Vagina (tissue), 2 donors: ENCODE results near the gene PDLIM1.

Experiments used
- CTCF ChIP-seq, 3 experiments: fragments of 450-650 bp in 2 of 3; fragments of 200-600 bp in 1 of 3; sonication (generic) in 1 of 3; IDR thresholded peaks; one replicate each; pipeline ENCODE4 v1.5.1; 2017 to 2019; ENCODE audit warnings: antibody characterized with exemption in 3 of 3, mild to moderate bottlenecking in 2 of 3, moderate library complexity in 2 of 3
- POLR2A ChIP-seq, 2 donors: fragments of 450-650 bp; IDR thresholded peaks; one replicate each; pipeline ENCODE4 v1.6.1; 2017; ENCODE audit warnings: antibody characterized with exemption in 2 of 2, mild to moderate bottlenecking in 2 of 2, moderate library complexity in 2 of 2

GRCh38 chr10:95217476-95217875 lies 73.3 kb downstream of the PDLIM1 start:
- no peak for TF ChIP-seq CTCF (IDR thresholded peaks at IDR 0.05)
- no peak for TF ChIP-seq POLR2A (IDR thresholded peaks at IDR 0.05)
